ENCODE data around the gene TMEM50A.
"Not testable (repeated sequence)": the region's sequence is repeated elsewhere in the genome, so short reads cannot be mapped to it uniquely, and the experiment has no call there.

TMEM50A gene

GRCh38 chr1:25338188-25338981 is at the start of gene TMEM50A:
TSS of gene TMEM50A (plus strand) at chr1:25338334. CDS start at chr1:25340487, 2,153 bp downstream.
- in situ Hi-C loops (cut with MboI; ENCODE audit: low sequenced_read_pairs) = no loop called here

GRCh38 chr1:25288573-25289101 is 49.5 kb upstream of the TMEM50A start:
- in situ Hi-C loops (cut with MboI; ENCODE audit: low sequenced_read_pairs) = not testable (repeated sequence)

- in situ Hi-C loops (cut with MboI; ENCODE audit: low sequenced_read_pairs) = not testable (repeated sequence)
These were observed 48.1 kb upstream of the TMEM50A start for GRCh38 chr1:25290043-25290442.

GRCh38 chr1:25293426-25293825 is 44.7 kb upstream of the TMEM50A start:
- in situ Hi-C loops (cut with MboI; ENCODE audit: low sequenced_read_pairs) = not testable (repeated sequence)

- in situ Hi-C loops (cut with MboI; ENCODE audit: low sequenced_read_pairs) = not testable (repeated sequence)
These were observed 43.0 kb upstream of the TMEM50A start for GRCh38 chr1:25294889-25295826.

- in situ Hi-C loops (cut with MboI; ENCODE audit: low sequenced_read_pairs) = not testable (repeated sequence)
These were observed 41.6 kb upstream of the TMEM50A start for GRCh38 chr1:25296501-25296900.

GRCh38 chr1:25300729-25301128 is 37.4 kb upstream of the TMEM50A start:
- in situ Hi-C loops (cut with MboI; ENCODE audit: low sequenced_read_pairs) = not testable (repeated sequence)

GRCh38 chr1:25302330-25302729 is 35.8 kb upstream of the TMEM50A start:
- in situ Hi-C loops (cut with MboI; ENCODE audit: low sequenced_read_pairs) = not testable (repeated sequence)

GRCh38 chr1:25304936-25305335 is 33.2 kb upstream of the TMEM50A start:
- in situ Hi-C loops (cut with MboI; ENCODE audit: low sequenced_read_pairs) = not testable (repeated sequence)

- in situ Hi-C loops (cut with MboI; ENCODE audit: low sequenced_read_pairs) = not testable (repeated sequence)
These were observed 30.0 kb upstream of the TMEM50A start for GRCh38 chr1:25308168-25308567.

- in situ Hi-C loops (cut with MboI; ENCODE audit: low sequenced_read_pairs) = not testable (repeated sequence)
These were observed 29.0 kb upstream of the TMEM50A start for GRCh38 chr1:25309085-25309484.

- in situ Hi-C loops (cut with MboI; ENCODE audit: low sequenced_read_pairs) = not testable (repeated sequence)
These were observed 28.6 kb upstream of the TMEM50A start for GRCh38 chr1:25309486-25309885.

- in situ Hi-C loops (cut with MboI; ENCODE audit: low sequenced_read_pairs) = not testable (repeated sequence)
These were observed 25.2 kb upstream of the TMEM50A start for GRCh38 chr1:25312806-25313470.

GRCh38 chr1:25320314-25320938 is 17.7 kb upstream of the TMEM50A start:
- in situ Hi-C loops (cut with MboI; ENCODE audit: low sequenced_read_pairs) = not testable (repeated sequence)

- in situ Hi-C loops (cut with MboI; ENCODE audit: low sequenced_read_pairs) = not testable (repeated sequence)
These were observed 16.0 kb upstream of the TMEM50A start for GRCh38 chr1:25322127-25322526.

- in situ Hi-C loops (cut with MboI; ENCODE audit: low sequenced_read_pairs) = not testable (repeated sequence)
These were observed 13.7 kb upstream of the TMEM50A start for GRCh38 chr1:25324407-25324806.

GRCh38 chr1:25327864-25328790 is 10.0 kb upstream of the TMEM50A start:
- in situ Hi-C loops (cut with MboI; ENCODE audit: low sequenced_read_pairs) = not testable (repeated sequence)

GRCh38 chr1:25328791-25329185 is 9.3 kb upstream of the TMEM50A start:
- in situ Hi-C loops (cut with MboI; ENCODE audit: low sequenced_read_pairs) = not testable (repeated sequence)

GRCh38 chr1:25329336-25329735 is 8.8 kb upstream of the TMEM50A start:
- in situ Hi-C loops (cut with MboI; ENCODE audit: low sequenced_read_pairs) = not testable (repeated sequence)

Data from HL-60/S4 (cell line).